ENCODE measurements around the gene ARMH1.

The ARMH1 gene

DNA sequence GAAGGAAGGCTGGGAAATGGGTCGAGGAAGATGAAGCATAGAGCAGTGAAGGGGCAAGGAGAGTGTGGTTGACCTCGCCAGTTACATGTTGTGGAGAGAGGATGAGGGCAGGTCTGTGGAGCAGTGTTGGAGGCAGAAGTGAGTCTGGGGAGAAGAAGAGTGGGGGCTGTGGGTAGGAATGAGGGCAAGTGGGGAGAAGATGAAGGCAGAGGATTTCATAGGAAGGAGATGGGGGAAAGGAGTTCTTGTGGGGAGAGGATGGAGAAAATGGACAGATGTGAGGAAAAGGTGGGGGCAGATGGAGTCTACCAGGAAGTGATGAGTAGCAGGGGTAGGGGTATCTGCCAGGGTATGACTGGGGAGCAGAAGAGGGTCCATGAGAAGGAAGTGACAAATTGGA is 3.6 kb downstream of the ARMH1 start:
- no peaks in the 10 kb centered on the region for H3K27me3 ChIP-seq (ENCODE audit: low read depth, low read length)
- H3K4me1 ChIP-seq (ENCODE audit: low read length): peaks cover 25% of the 10 kb centered on the region
- H3K9ac ChIP-seq (ENCODE audit: low read length): no peak overlapping the region
- no peak overlapping the region for H2AFZ ChIP-seq (ENCODE audit: low read depth, low read length)
- no peaks in the 10 kb centered on the region for H3K79me2 ChIP-seq (ENCODE audit: low read length)
- no peak overlapping the region for H3K4me3 ChIP-seq (ENCODE audit: low read length)
- TF ChIP-seq EZH2phosphoT487 (IDR thresholded peaks at IDR 0.05; ENCODE audit: low read depth): no peak
- TF ChIP-seq, protein P1, sequence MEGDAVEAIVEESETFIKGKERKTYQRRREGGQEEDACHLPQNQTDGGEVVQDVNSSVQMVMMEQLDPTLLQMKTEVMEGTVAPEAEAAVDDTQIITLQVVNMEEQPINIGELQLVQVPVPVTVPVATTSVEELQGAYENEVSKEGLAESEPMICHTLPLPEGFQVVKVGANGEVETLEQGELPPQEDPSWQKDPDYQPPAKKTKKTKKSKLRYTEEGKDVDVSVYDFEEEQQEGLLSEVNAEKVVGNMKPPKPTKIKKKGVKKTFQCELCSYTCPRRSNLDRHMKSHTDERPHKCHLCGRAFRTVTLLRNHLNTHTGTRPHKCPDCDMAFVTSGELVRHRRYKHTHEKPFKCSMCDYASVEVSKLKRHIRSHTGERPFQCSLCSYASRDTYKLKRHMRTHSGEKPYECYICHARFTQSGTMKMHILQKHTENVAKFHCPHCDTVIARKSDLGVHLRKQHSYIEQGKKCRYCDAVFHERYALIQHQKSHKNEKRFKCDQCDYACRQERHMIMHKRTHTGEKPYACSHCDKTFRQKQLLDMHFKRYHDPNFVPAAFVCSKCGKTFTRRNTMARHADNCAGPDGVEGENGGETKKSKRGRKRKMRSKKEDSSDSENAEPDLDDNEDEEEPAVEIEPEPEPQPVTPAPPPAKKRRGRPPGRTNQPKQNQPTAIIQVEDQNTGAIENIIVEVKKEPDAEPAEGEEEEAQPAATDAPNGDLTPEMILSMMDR (IDR thresholded peaks at IDR 0.05; ENCODE audit: low read depth, low read length): no peak
- no peaks in the 10 kb centered on the region for H3K9me3 ChIP-seq (ENCODE audit: insufficient read depth, low read length)
- no peaks in the 10 kb centered on the region for H3K36me3 ChIP-seq (replicated peaks; ENCODE audit: low read depth, low read length)
- H4K20me1 ChIP-seq (ENCODE audit: insufficient read depth, low read length): no peaks in the 10 kb centered on the region
- H3K4me2 ChIP-seq (ENCODE audit: low read length): no peak overlapping the region
- H3K27ac ChIP-seq (ENCODE audit: low read length): no peak overlapping the region

- H3K36me3 ChIP-seq (replicated peaks; ENCODE audit: low read depth, low read length): no peaks in the 10 kb centered on the region
- H3K4me3 ChIP-seq (ENCODE audit: low read length): no peak overlapping the region
- H3K27me3 ChIP-seq (ENCODE audit: low read depth, low read length): no peaks in the 10 kb centered on the region
- no peak overlapping the region for H3K4me2 ChIP-seq (ENCODE audit: low read length)
- peaks cover 20% of the 10 kb centered on the region for H3K4me1 ChIP-seq (ENCODE audit: low read length)
- H3K9ac ChIP-seq (ENCODE audit: low read length): no peak overlapping the region
- H2AFZ ChIP-seq (ENCODE audit: low read depth, low read length): no peak overlapping the region
- no peaks in the 10 kb centered on the region for H3K9me3 ChIP-seq (ENCODE audit: insufficient read depth, low read length)
- no peak overlapping the region for H3K27ac ChIP-seq (ENCODE audit: low read length)
- TF ChIP-seq EZH2phosphoT487 (IDR thresholded peaks at IDR 0.05; ENCODE audit: low read depth): no peak
- TF ChIP-seq, protein P1 (IDR thresholded peaks at IDR 0.05; ENCODE audit: low read depth, low read length): no peak
- no peaks in the 10 kb centered on the region for H4K20me1 ChIP-seq (ENCODE audit: insufficient read depth, low read length)
- no peaks in the 10 kb centered on the region for H3K79me2 ChIP-seq (ENCODE audit: low read length)
Observed at GRCh38 chr1:44678626-44679025, 4.1 kb downstream of the ARMH1 start.

- Histone ChIP-seq H3K4me2 (ENCODE audit: low read length) (no peak overlapping the region), H3K27ac (ENCODE audit: low read length) (no peak overlapping the region), H3K36me3 (replicated peaks; ENCODE audit: low read depth, low read length) (no peaks in the 10 kb centered on the region), H2AFZ (ENCODE audit: low read depth, low read length) (no peak overlapping the region), H4K20me1 (ENCODE audit: insufficient read depth, low read length) (no peaks in the 10 kb centered on the region), H3K9ac (ENCODE audit: low read length) (no peak overlapping the region), H3K9me3 (ENCODE audit: insufficient read depth, low read length) (no peaks in the 10 kb centered on the region), H3K4me1 (ENCODE audit: low read length) (peaks cover 19% of the 10 kb centered on the region), H3K4me3 (ENCODE audit: low read length) (no peak overlapping the region), H3K27me3 (ENCODE audit: low read depth, low read length) (no peaks in the 10 kb centered on the region), H3K79me2 (ENCODE audit: low read length) (no peaks in the 10 kb centered on the region)
- no peak for TF ChIP-seq EZH2phosphoT487 (IDR thresholded peaks at IDR 0.05; ENCODE audit: low read depth)
- TF ChIP-seq, protein P1 (IDR thresholded peaks at IDR 0.05; ENCODE audit: low read depth, low read length): no peak
Observed at GRCh38 chr1:44679468-44679867, 5.0 kb downstream of the ARMH1 start.

GRCh38 chr1:44681905-44682882 is 7.7 kb downstream of the ARMH1 start:
- Histone ChIP-seq H3K27ac (ENCODE audit: low read length) (no peak overlapping the region), H3K4me1 (ENCODE audit: low read length) (0 out of 2 replicates have a peak, but pooled peaks cover 2% of the 10 kb centered on the region)
- TF ChIP-seq EZH2phosphoT487 (IDR thresholded peaks at IDR 0.05; ENCODE audit: low read depth): no peak
- TF ChIP-seq, protein P1 (IDR thresholded peaks at IDR 0.05; ENCODE audit: low read depth, low read length): no peak

More at GRCh38 chr1:44681905-44682882, 7.7 kb downstream of the ARMH1 start:
- Histone ChIP-seq H3K4me3 (ENCODE audit: low read length) (no peak overlapping the region), H3K9ac (ENCODE audit: low read length) (no peak overlapping the region), H3K27me3 (ENCODE audit: low read depth, low read length) (no peaks in the 10 kb centered on the region), H4K20me1 (ENCODE audit: insufficient read depth, low read length) (no peaks in the 10 kb centered on the region), H3K36me3 (replicated peaks; ENCODE audit: low read depth, low read length) (no peaks in the 10 kb centered on the region), H3K9me3 (ENCODE audit: insufficient read depth, low read length) (no peaks in the 10 kb centered on the region), H2AFZ (ENCODE audit: low read depth, low read length) (no peak overlapping the region), H3K4me2 (ENCODE audit: low read length) (no peak overlapping the region), H3K79me2 (ENCODE audit: low read length) (no peaks in the 10 kb centered on the region)
